ENCODE measurements around the gene AK5. TPM values are rescaled to one million over a fixed set of nuclear protein-coding genes. Genes with fewer than 3 reads are reported as not detected.
A peak's percentile ranks its signal among the peaks of the same experiment; 100 is the strongest.

AK5 gene
- polyA plus RNA-seq, 12 donors = 6.1 to 14.5 (median 10.2) TPM; not detected in 1

DNA sequence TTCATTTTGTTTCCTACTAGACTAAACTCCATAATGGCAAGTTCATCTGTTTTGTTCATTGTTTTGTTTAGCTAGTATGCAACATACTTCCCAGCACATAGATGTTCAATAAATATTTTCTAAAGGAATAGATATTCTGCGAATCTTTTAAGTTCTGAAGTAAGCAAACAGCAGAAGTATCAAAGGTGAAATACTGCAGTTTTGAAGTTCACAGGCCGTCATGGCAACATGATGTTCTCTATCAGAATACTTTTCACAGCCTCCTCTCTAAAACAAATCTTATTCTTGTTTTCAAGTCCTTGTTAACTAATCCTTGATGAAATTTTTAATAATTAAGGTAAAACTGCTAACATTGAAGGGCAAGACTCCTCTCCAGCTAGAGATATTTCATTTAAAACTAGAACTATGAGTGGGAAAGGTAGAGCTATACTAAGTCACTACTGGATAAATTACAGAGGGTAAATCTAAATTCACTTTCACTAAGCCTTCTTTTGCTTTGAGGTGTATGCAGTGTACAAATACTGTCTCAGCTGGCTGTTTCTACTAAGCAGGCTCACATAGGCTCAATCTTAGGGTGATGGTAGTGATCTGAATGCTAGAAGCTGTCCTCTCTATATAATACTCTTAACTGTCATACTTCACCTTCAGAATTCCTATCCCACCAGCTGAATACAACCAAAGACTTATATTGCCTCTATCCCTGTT is 303.9 kb downstream of the AK5 start:
- no peak for DNase-seq

DNA sequence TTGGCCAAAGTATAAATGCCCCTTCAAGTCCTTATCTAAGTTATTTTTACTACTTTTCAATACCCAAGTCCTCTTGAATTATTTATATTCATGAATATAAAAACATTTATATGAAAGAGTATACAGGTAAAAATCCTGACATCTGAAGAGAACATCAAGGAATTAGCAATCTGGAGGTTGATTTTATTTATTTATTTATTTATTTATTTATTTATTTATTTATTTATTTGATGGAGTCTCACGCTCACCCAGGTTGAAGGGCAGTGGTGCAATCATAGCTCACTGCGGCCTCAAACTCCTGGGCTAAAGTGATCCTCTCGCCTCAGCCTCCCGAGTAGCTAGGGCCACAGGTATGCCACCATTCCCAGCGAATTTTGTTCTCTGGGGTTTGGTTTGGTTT is 307.4 kb downstream of the AK5 start:
- DNase-seq = no peak

DNA sequence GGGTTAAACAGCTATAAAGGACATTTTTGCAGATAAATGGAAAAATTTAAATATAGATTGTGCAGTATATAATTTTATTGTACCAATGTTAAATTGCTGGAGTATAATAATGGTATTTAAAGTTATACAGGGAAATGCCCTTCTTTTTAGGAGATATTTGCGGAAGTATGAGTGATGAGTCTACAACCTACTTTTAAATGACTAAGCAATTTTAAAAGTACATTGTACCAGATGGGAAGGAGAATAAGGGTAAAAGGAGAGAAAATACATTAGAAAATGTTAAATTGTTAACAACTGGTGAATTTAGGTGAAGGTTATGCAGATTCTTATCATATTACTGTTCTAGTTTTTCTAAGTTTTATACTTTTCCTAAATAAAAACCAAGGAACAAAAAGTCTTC is 308.8 kb downstream of the AK5 start:
- no peak for DNase-seq

DNA sequence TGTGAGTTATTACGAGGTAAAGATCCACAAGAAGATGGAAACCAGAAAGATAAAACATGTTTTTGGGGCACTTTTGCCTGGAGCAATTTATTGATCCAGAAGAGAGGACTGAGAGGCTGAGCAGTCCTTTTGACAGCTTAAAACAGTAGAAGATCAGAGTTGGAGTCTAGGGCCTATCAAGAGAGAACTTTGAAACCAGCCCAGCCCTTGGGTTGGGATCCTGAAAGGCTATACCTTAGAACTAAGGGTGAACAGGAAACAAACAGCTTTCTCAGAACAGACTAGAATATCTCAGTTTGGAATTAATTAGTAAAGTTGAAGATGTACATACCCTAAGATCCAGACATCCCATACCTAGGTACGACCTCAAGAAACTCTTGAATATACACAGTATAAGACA is 311.1 kb downstream of the AK5 start:
- no peak for DNase-seq

DNA sequence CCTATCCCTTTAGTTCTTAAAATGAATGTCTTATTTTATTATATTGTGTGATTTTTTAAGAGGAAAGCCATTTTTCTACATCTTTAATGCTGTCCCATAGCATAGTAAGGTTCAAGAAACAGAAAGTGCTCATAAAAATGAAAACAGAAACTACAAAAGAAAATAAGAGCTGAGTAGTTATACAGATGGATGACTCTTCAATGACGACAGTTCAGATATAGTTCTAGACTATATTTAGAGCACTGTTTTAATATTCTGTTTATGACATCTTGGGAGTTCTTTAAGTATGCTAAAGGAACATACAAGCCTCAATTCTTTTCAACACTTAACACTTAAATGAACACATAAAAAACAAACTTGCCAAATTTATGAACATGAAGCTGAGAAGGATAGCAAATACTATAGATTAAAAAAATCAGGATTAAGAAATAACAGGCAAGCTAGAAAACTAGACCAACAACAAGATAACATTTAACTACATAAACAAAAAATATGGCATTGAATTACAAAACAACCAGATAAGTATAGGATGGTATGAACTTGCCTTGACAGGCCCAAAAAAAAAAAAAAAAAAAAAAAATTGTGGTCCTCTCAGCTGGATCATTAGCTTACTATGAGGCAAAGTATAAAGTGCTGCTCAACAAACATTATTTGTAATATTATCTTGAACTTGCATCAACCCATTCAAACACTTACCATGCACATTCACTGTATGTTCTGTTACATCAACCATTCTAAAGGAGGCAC is 312.7 kb downstream of the AK5 start:
- no peak for DNase-seq

DNA sequence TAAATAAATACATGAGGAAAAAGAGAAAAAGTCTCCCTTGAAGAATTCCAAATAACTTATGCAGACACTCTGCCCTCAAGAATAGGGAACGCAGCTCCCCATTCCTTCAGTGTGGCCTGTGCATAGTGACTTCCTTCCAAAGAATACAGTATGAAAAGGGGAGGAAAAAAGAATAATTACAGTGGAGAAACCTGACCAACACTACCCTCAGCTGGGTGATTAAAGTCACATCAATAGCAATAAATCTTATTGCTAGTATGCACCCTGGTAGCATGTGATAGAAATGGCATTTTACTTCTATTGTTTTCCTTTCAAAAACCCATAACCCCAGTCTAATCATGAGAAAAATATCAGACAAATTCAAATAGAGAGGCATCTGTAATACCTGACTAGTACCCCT is 315.5 kb downstream of the AK5 start:
- no peak for DNase-seq

DNA sequence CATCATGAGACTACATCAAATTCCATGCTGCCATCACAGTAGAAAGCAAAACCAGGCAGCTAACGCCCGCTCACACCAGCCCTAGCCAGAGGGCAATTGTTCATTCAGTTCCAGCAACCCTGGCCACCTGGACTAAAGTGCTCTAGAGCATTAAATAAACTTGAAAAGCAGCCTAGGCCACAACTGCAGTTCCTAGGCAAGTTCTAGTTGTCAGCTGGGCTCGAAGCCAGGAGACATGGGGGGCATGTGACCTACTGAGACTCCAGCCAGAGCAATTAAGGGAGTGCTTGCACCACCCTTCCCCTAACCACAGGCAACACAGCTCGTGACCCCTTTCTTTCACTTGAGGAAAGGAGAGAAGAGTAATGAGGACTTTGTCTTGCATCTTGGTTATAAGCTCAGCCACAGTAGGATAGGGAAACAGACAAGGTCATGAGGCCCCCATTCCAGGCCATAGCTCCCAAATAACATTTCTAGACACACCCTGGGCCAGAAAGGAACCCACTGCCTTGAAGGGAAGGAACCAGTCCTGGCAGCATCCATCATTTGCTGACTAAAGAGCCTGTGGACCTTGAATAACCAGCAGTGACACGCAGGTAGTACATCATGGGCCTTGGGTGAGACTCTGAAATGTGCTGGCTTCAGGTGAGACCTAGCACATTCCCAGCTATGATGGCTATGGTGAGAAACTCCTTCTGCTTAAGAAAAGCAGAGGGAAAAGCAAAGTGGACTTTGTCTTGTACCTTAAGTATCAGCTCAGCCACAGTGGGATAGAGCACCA is 323.6 kb downstream of the AK5 start:
- peak; percentile 1 for DNase-seq

DNA sequence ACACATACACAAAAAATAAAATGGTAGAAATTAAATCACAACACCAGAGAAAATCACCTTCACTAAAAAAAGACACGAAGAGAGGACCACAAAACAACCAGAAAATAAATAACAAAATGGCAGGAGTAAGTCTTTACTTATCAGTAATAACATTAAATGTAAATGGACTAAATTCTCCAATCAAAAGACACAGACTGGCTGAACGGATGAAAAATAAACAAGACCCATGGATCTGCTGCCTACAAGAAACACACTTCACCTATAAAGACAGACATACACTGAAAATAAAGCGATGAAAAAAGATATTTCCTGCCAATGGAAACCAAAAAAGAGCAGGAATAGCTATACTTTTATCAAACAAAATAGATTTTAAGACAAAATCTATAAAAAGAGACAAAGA is 327.1 kb downstream of the AK5 start:
- DNase-seq = no peak

Other genes with a start within 250 kb of the AK5 start
- 10 to 100 TPM in 11 of 12 donors, not detected in 1; 13.2 to 37.2 (median 31.0) TPM for gene PIGK, start 62.6 kb upstream of the AK5 start, polyA plus RNA-seq (ENCODE audit: insufficient read length in 12 of 12)